HepG2 (cell line): ENCODE measurements around the gene TBCD. TPM values are rescaled to one million over a fixed set of nuclear protein-coding genes. Genes with fewer than 3 reads are reported as not detected.

ENCODE experiments used
- CCAR2 ChIP-seq: fragments of 200-400 bp; formaldehyde crosslinking; optimal IDR thresholded peaks from 2 replicates; pipeline ENCODE3; 2018; ENCODE audit warnings: low read depth, mild to moderate bottlenecking, low read length, moderate library complexity
- CREBL2 ChIP-seq: sonication (generic); formaldehyde crosslinking; IDR thresholded peaks from 2 replicates; pipeline ENCODE4 v1.8.1; 2023; ENCODE audit warnings: missing genetic modification reagents, mild to moderate bottlenecking, borderline replicate concordance
- FOXA3 ChIP-seq: IDR thresholded peaks from 2 replicates; pipeline ENCODE4 v1.6.1; 2016; ENCODE audit warnings: missing genetic modification reagents, missing compliant biosample characterization
- HMG20A ChIP-seq: IDR thresholded peaks from 2 replicates; pipeline ENCODE4 v1.6.1; 2016; ENCODE audit warnings: borderline replicate concordance
- HNF4G ChIP-seq, 2 experiments: sonication (generic) in 1 of 2; formaldehyde crosslinking in 1 of 2; IDR thresholded peaks; 2 replicates each; pipeline versions ENCODE4 v1.4.0 to v1.6.1; 2011 to 2020; ENCODE audit warnings: borderline replicate concordance in 2 of 2, low read depth in 2 of 2, mild to moderate bottlenecking in 2 of 2, low read length in 1 of 2, missing genetic modification reagents in 1 of 2, moderate library complexity in 1 of 2
- HNRNPL ChIP-seq: fragments of 200-400 bp; formaldehyde crosslinking; IDR thresholded peaks from 2 replicates; pipeline ENCODE4 v1.6.1; 2017; ENCODE audit warnings: mild to moderate bottlenecking, low read depth, low read length
- JUND ChIP-seq: sonication (generic); formaldehyde crosslinking; IDR thresholded peaks from 2 replicates; pipeline ENCODE4 v1.8.0; 2022; ENCODE audit warnings: mild to moderate bottlenecking, missing genetic modification reagents
- KAT8 ChIP-seq: IDR thresholded peaks from 2 replicates; pipeline ENCODE4 v1.6.1; 2016; ENCODE audit warnings: missing genetic modification reagents, missing compliant biosample characterization
- KLF16 ChIP-seq, 2 experiments: sonication (generic) in 1 of 2; formaldehyde crosslinking in 1 of 2; IDR thresholded peaks; 2 replicates each; pipeline versions ENCODE4 v1.6.1 to v1.8.0; 2016 to 2023; ENCODE audit warnings: missing genetic modification reagents in 2 of 2, missing compliant biosample characterization in 1 of 2
- MAFF ChIP-seq: IDR thresholded peaks from 2 replicates; pipeline ENCODE4 v1.6.1; 2011; ENCODE audit warnings: low read depth, low read length, improper control_type of control experiment
- MTA1 ChIP-seq: sonication (generic); formaldehyde crosslinking; IDR thresholded peaks from 2 replicates; pipeline ENCODE4 v1.4.0; 2020; ENCODE audit warnings: missing genetic modification reagents, mild to moderate bottlenecking, borderline replicate concordance
- MTF2 ChIP-seq: sonication (generic); formaldehyde crosslinking; IDR thresholded peaks from 2 replicates; pipeline ENCODE4 v1.5.0; 2020; ENCODE audit warnings: missing genetic modification reagents, borderline replicate concordance
- MXD3 ChIP-seq: IDR thresholded peaks from 2 replicates; pipeline ENCODE4 v1.6.1; 2016; ENCODE audit warnings: mild to moderate bottlenecking, missing biosample characterization, missing genetic modification reagents
- NCOR1 ChIP-seq: fragments of 200-600 bp; sonication (generic); IDR thresholded peaks from 2 replicates; pipeline ENCODE4 v1.7.0; 2017; ENCODE audit warnings: antibody characterized with exemption, low read length, borderline replicate concordance
- NR2C2 ChIP-seq: sonication (generic); formaldehyde crosslinking; IDR thresholded peaks from 2 replicates; pipeline ENCODE4 v1.4.0; 2020; ENCODE audit warnings: missing genetic modification reagents, mild to moderate bottlenecking, moderate library complexity, borderline replicate concordance
- RCOR2 ChIP-seq: IDR thresholded peaks from 2 replicates; pipeline ENCODE4 v1.6.1; 2016; ENCODE audit warnings: missing biosample characterization, missing genetic modification reagents
- SKIL ChIP-seq: sonication (generic); formaldehyde crosslinking; IDR thresholded peaks from 2 replicates; pipeline ENCODE4 v1.8.0; 2022; ENCODE audit warnings: missing genetic modification reagents, mild to moderate bottlenecking, moderate library complexity, borderline replicate concordance
- SOX6 ChIP-seq, 2 experiments: fragments of 450-650 bp in 1 of 2; sonication (generic) in 1 of 2; formaldehyde crosslinking in 1 of 2; IDR thresholded peaks; 2 replicates each; pipeline versions ENCODE4 v1.4.0 to v1.6.1; 2017 to 2020; ENCODE audit warnings: antibody characterized with exemption in 1 of 2, mild to moderate bottlenecking in 1 of 2, missing genetic modification reagents in 1 of 2
- ZBTB46 ChIP-seq: sonication (generic); formaldehyde crosslinking; IDR thresholded peaks from 2 replicates; pipeline ENCODE4 v1.4.0; 2020; ENCODE audit warnings: mild to moderate bottlenecking, missing genetic modification reagents, borderline replicate concordance
- ZFP36L2 ChIP-seq: sonication (generic); formaldehyde crosslinking; IDR thresholded peaks from 2 replicates; pipeline ENCODE4 v1.4.0; 2020; ENCODE audit warnings: missing genetic modification reagents
- ZNF12 ChIP-seq: sonication (generic); formaldehyde crosslinking; IDR thresholded peaks from 2 replicates; pipeline ENCODE4 v1.5.0; 2020; ENCODE audit warnings: missing genetic modification reagents
- ZNF44 ChIP-seq: sonication (generic); formaldehyde crosslinking; IDR thresholded peaks from 2 replicates; pipeline ENCODE4 v1.5.1; 2020; ENCODE audit warnings: mild to moderate bottlenecking, missing genetic modification reagents
- ZNF557 ChIP-seq: sonication (generic); formaldehyde crosslinking; IDR thresholded peaks from 2 replicates; pipeline ENCODE4 v1.4.0; 2020; ENCODE audit warnings: missing genetic modification reagents
- ZNF766 ChIP-seq: sonication (generic); formaldehyde crosslinking; IDR thresholded peaks from 2 replicates; pipeline ENCODE4 v1.5.0; 2020; ENCODE audit warnings: missing genetic modification reagents, borderline replicate concordance
- polyA plus RNA-seq, 8 experiments: library from polyadenylated mRNA; depleted of rRNA in 3 of 8; stranded (reverse) in 7 of 8; unstranded in 1 of 8; fragments of >200 nt; fragmentation: Illumina TruSeq in 4 of 8; extraction: Trizol in 4 of 8; gene quantifications; 2 replicates each; pipeline versions ENCODE4 v1.2.1 to v1.2.3, GENCODE V29; 2011 to 2016; ENCODE audit warnings: low read depth in 4 of 8, missing spikeins in 1 of 8, mixed read lengths in 1 of 8; ENCODE audit not compliant: insufficient read depth in 1 of 8
- total RNA-seq, 5 experiments: library from RNA; depleted of rRNA; stranded (reverse); fragments of >200 nt; fragmentation: Illumina TruSeq; extraction: Trizol; gene quantifications; 2 replicates each; pipeline ENCODE4 v1.2.3, GENCODE V29; 2016; ENCODE audit warnings: low read depth in 1 of 5

TBCD gene
- total and polyA plus RNA-seq, 2 of the 13 experiments (the other 11 are each of a cell fraction or from before 2014, with no cell fraction given): 33.9 to 54.8 TPM

- no peak for TF ChIP-seq CREBL2
- TF ChIP-seq HMG20A (CRISPR knock-in tag): peak; percentile 80; the same call in 1 of the 2 replicates
- no peak for TF ChIP-seq MTF2 (CRISPR knock-in tag)
- TF ChIP-seq SKIL: peak; percentile 67; the same call in 1 of the 2 replicates
- TF ChIP-seq CCAR2: peak; percentile 81
- TF ChIP-seq KLF16 (CRISPR knock-in tag; IDR thresholded peaks at IDR 0.05): peak in 1 of 2 experiments; percentile 41; a peak in 1 of 4 replicates
- TF ChIP-seq ZBTB46 (CRISPR knock-in tag): no peak
- TF ChIP-seq ZNF12 (CRISPR knock-in tag): peak; percentile 49; the same call in 1 of the 2 replicates
- TF ChIP-seq ZFP36L2: no peak
- TF ChIP-seq JUND: peak; percentile 42
- TF ChIP-seq HNRNPL: no peak
- peak; percentile 66; the same call in 1 of the 2 replicates for TF ChIP-seq NR2C2
- no peak for TF ChIP-seq ZNF766
- TF ChIP-seq ZNF44 (CRISPR knock-in tag): no peak
- TF ChIP-seq ZNF557 (CRISPR knock-in tag): no peak
- TF ChIP-seq MAFF: no peak
- TF ChIP-seq SOX6 (IDR thresholded peaks at IDR 0.05): no peak
- peak; percentile 89 for TF ChIP-seq SOX6 (CRISPR knock-in tag; IDR thresholded peaks at IDR 0.05)
- peak; percentile 80 for TF ChIP-seq FOXA3 (CRISPR knock-in tag)
- TF ChIP-seq NCOR1: peak; percentile 54; the same call in 1 of the 2 replicates
- TF ChIP-seq HNF4G (IDR thresholded peaks at IDR 0.05; ENCODE audit: borderline replicate concordance, low read depth, low read length): no peak
- 0 out of 2 replicates have a peak, but pooled peaks have one; percentile 11 for TF ChIP-seq HNF4G (CRISPR knock-in tag; IDR thresholded peaks at IDR 0.05; ENCODE audit: borderline replicate concordance, low read depth)
- no peak for TF ChIP-seq MXD3 (CRISPR knock-in tag)
- TF ChIP-seq RCOR2: 0 out of 2 replicates have a peak, but pooled peaks have one; percentile 73
- TF ChIP-seq MTA1: peak; percentile 20; the same call in 1 of the 2 replicates
- peak; percentile 53; the same call in 1 of the 2 replicates for TF ChIP-seq KAT8 (CRISPR knock-in tag)
These were observed 137.9 kb downstream of the TBCD start (continued) for GRCh38 chr17:82889496-82890338.
